K562 (cell line): Measurements from ENCODE around the gene CELA1. TPM values are rescaled to one million over a fixed set of nuclear protein-coding genes. Genes with fewer than 3 reads are reported as not detected.
A peak's percentile ranks its signal among the peaks of the same experiment; 100 is the strongest.

ENCODE experiments used
- CBFA2T2 ChIP-seq: fragments of 450-650 bp; conservative IDR thresholded peaks from 2 replicates; pipeline ENCODE4 v1.6.1; 2017; ENCODE audit warnings: mild to moderate bottlenecking
- HDAC2 ChIP-seq: fragments of 450-650 bp; IDR thresholded peaks from 2 replicates; pipeline ENCODE4 v1.6.1; 2016; ENCODE audit warnings: mild to moderate bottlenecking
- HNRNPUL1 ChIP-seq: fragments of 200-400 bp; formaldehyde crosslinking; IDR thresholded peaks from 2 replicates; pipeline ENCODE4 v1.6.1; 2017; ENCODE audit warnings: low read length
- MAFK ChIP-seq: IDR thresholded peaks from 2 replicates; pipeline ENCODE4 v1.6.1; 2011; ENCODE audit warnings: low read length, improper control_type of control experiment
- MXI1 ChIP-seq: IDR thresholded peaks from 2 replicates; pipeline ENCODE4 v1.6.1; 2011; ENCODE audit warnings: low read depth, mild to moderate bottlenecking, improper control_type of control experiment, low read length
- NFXL1 ChIP-seq: fragments of 450-650 bp; formaldehyde crosslinking; IDR thresholded peaks from 2 replicates; pipeline ENCODE4 v1.4.0; 2021; ENCODE audit warnings: mild to moderate bottlenecking
- NR2C2 ChIP-seq, 2 experiments: fragments of 200-800 bp in 1 of 2; sonication (Bioruptor generic) in 1 of 2; sonication (generic) in 1 of 2; formaldehyde crosslinking in 1 of 2; IDR thresholded peaks; 2 replicates each; pipeline versions ENCODE4 v1.6.1 to v1.8.0; 2016 to 2022; ENCODE audit warnings: mild to moderate bottlenecking in 1 of 2, missing compliant biosample characterization in 1 of 2, missing genetic modification characterization in 1 of 2, missing genetic modification reagents in 1 of 2
- PCBP1 ChIP-seq: fragments of 200-400 bp; formaldehyde crosslinking; IDR thresholded peaks from 2 replicates; pipeline ENCODE4 v1.6.1; 2018; ENCODE audit warnings: mild to moderate bottlenecking, low read depth, low read length; ENCODE audit not compliant: poor library complexity, severe bottlenecking
- RB1 ChIP-seq: fragments of 450-650 bp; IDR thresholded peaks from 2 replicates; pipeline ENCODE4 v1.6.1; 2017; ENCODE audit warnings: low read depth, mild to moderate bottlenecking
- RBM34 ChIP-seq: fragments of 200-400 bp; formaldehyde crosslinking; IDR thresholded peaks from 2 replicates; pipeline ENCODE4 v1.6.1; 2018; ENCODE audit warnings: low read length, borderline replicate concordance; ENCODE audit not compliant: insufficient read depth
- RCOR1 ChIP-seq, 2 experiments: IDR thresholded peaks; 2 replicates each; pipeline ENCODE4 v1.6.1; 2012; ENCODE audit warnings: low read depth in 2 of 2, low read length in 2 of 2, borderline replicate concordance in 1 of 2, improper control_type of control experiment in 1 of 2
- SMAD4 ChIP-seq: fragments of 250-450 bp; sonication (Bioruptor Pico); conservative IDR thresholded peaks from 2 replicates; pipeline ENCODE4 v1.8.0; 2021; ENCODE audit warnings: inconsistent platforms, mild to moderate bottlenecking, moderate library complexity
- SMARCA4 ChIP-seq: fragments of 450-650 bp; IDR thresholded peaks from 2 replicates; pipeline ENCODE4 v1.6.1; 2016
- SP1 ChIP-seq: sonication (generic); formaldehyde crosslinking; IDR thresholded peaks from 2 replicates; pipeline ENCODE4 v1.8.1; 2022; ENCODE audit warnings: mild to moderate bottlenecking, missing genetic modification reagents
- YBX1 ChIP-seq: fragments of 450-650 bp; IDR thresholded peaks from 2 replicates; pipeline ENCODE4 v1.7.1; 2016; ENCODE audit warnings: mild to moderate bottlenecking
- ZFP1 ChIP-seq: fragments of 450-650 bp; formaldehyde crosslinking; IDR thresholded peaks from 2 replicates; pipeline ENCODE4 v1.4.0; 2020; ENCODE audit warnings: mild to moderate bottlenecking, mixed read lengths
- ZFP36 ChIP-seq: fragments of 150-350 bp; IDR thresholded peaks from 2 replicates; pipeline ENCODE4 v1.6.1; 2018; ENCODE audit warnings: low read length, low read depth; ENCODE audit not compliant: partially characterized antibody
- ZNF79 ChIP-seq: fragments of 250-450 bp; sonication (Bioruptor Pico); IDR thresholded peaks from 2 replicates; pipeline ENCODE4 v1.4.0; 2020; ENCODE audit warnings: low read depth, mild to moderate bottlenecking, moderate library complexity
- polyA plus RNA-seq, 8 experiments: library from polyadenylated mRNA; depleted of rRNA in 4 of 8; stranded (reverse) in 5 of 8; unstranded in 3 of 8; fragments of >200 nt; fragmentation: Nextera tagmentation in 2 of 8; fragmentation: Illumina TruSeq in 1 of 8; extraction: Ambion mirVana in 2 of 8; extraction: Trizol in 1 of 8; gene quantifications; 2 replicates each; pipeline versions ENCODE4 v1.2.1 to v1.2.3, GENCODE V29; 2011 to 2014; ENCODE audit warnings: inconsistent platforms in 1 of 8, missing spikeins in 1 of 8
- total RNA-seq, 7 experiments: library from RNA; depleted of rRNA in 6 of 7; stranded (reverse); fragments of >200 nt in 6 of 7; fragmentation: Illumina TruSeq in 2 of 7; extraction: Trizol in 2 of 7; gene quantifications; 2 replicates each; pipeline versions ENCODE4 v1.2.1 to v1.2.3, GENCODE V29; 2011 to 2021; ENCODE audit warnings: low replicate concordance in 1 of 7
- TF ChIP-seq, protein P1 (sequence below): fragments of 450-650 bp; IDR thresholded peaks from 2 replicates; pipeline ENCODE4 v1.6.1; 2016; ENCODE audit warnings: borderline replicate concordance
- TF ChIP-seq, protein P2 (sequence below), 2 experiments: fragments of 450-650 bp; conservative IDR thresholded peaks; 2 replicates each; pipeline ENCODE4 v1.6.1; 2017; ENCODE audit warnings: mild to moderate bottlenecking in 2 of 2, moderate library complexity in 2 of 2
- TF ChIP-seq, protein P3 (sequence below): fragments of 250-450 bp; sonication (Bioruptor Pico); IDR thresholded peaks from 2 replicates; pipeline ENCODE4 v1.9.0; 2021; ENCODE audit warnings: mild to moderate bottlenecking
- TF ChIP-seq, protein P4 (sequence below): fragments of 250-450 bp; sonication (Bioruptor Pico); IDR thresholded peaks from 2 replicates; pipeline ENCODE4 v1.8.0; 2022; ENCODE audit warnings: inconsistent platforms

The CELA1 gene
- total and polyA plus RNA-seq, 9 of the 15 experiments (the other 6 are each of a cell fraction or from before 2014, with no cell fraction given) = 0.06 to 0.27 (median 0.22) TPM; not detected in 6

DNA sequence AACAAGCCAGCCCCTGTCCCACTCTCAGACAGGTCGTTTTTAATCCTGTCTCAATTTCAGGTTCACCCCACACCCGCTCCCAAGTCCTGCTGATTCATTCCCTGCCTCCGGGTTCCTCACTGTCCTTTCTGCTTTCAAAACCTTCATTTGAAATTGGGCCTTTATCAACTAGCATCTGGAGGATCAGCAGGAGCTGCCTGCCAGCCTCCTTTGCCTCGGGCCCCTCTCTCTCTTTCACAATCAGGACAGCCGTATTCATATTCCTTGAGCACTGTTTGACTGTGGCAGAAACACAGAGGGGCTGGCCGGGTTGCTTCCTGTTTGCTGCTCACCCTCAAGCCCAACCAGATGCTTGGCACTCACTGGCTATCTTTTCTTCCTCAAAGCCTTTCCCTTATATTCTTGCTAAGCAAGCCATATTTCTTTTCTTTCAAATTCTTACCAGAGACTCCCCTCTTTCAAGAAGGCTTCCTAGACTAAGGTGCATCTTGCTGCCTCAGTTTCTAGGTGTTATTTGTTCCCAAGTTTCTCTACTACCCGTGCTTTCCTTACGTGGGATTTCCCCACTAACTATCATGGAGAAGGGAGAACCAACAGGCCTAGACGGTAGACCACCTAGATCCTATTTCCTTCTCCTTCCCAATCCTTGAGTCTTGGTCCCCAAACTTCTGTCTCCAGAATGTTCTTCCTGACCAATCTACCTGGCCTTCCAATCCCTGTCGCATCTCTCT lies 41.8 kb upstream of the CELA1 start (continued):
- TF ChIP-seq RBM34 (no peak), MAFK (peak; percentile 64), CBFA2T2 (peak; percentile 67), SP1 (CRISPR knock-in tag) (0 out of 2 replicates have a peak, but pooled peaks have one; percentile 44), HDAC2 (peak; percentile 45; the same call in 1 of the 2 replicates), RCOR1 (IDR thresholded peaks at IDR 0.05; ENCODE audit: borderline replicate concordance in 1 of 2, low read depth in 2 of 2, low read length in 2 of 2) (peak in 1 of 2 experiments; percentile 91; a peak in 2 of 4 replicates), ZFP36 (no peak), SMARCA4 (peak; percentile 79; the same call in 1 of the 2 replicates), NR2C2 (CRISPR knock-in tag; IDR thresholded peaks at IDR 0.05) (no peak), NR2C2 (tag; IDR thresholded peaks at IDR 0.05) (no peak), YBX1 (no peak), NFXL1 (CRISPR knock-in tag) (no peak), HNRNPUL1 (no peak), RB1 (no peak), MXI1 (no peak), ZFP1 (CRISPR knock-in tag) (no peak), PCBP1 (no peak), SMAD4 (CRISPR knock-in tag) (no peak), ZNF79 (CRISPR knock-in tag) (no peak)
- TF ChIP-seq, protein P1, sequence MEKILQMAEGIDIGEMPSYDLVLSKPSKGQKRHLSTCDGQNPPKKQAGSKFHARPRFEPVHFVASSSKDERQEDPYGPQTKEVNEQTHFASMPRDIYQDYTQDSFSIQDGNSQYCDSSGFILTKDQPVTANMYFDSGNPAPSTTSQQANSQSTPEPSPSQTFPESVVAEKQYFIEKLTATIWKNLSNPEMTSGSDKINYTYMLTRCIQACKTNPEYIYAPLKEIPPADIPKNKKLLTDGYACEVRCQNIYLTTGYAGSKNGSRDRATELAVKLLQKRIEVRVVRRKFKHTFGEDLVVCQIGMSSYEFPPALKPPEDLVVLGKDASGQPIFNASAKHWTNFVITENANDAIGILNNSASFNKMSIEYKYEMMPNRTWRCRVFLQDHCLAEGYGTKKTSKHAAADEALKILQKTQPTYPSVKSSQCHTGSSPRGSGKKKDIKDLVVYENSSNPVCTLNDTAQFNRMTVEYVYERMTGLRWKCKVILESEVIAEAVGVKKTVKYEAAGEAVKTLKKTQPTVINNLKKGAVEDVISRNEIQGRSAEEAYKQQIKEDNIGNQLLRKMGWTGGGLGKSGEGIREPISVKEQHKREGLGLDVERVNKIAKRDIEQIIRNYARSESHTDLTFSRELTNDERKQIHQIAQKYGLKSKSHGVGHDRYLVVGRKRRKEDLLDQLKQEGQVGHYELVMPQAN = no peak
- TF ChIP-seq, protein P2, sequence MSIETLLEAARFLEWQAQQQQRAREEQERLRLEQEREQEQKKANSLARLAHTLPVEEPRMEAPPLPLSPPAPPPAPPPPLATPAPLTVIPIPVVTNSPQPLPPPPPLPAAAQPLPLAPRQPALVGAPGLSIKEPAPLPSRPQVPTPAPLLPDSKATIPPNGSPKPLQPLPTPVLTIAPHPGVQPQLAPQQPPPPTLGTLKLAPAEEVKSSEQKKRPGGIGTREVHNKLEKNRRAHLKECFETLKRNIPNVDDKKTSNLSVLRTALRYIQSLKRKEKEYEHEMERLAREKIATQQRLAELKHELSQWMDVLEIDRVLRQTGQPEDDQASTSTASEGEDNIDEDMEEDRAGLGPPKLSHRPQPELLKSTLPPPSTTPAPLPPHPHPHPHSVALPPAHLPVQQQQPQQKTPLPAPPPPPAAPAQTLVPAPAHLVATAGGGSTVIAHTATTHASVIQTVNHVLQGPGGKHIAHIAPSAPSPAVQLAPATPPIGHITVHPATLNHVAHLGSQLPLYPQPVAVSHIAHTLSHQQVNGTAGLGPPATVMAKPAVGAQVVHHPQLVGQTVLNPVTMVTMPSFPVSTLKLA (conservative IDR thresholded peaks at IDR 0.05) = no peak
- TF ChIP-seq, protein P3, sequence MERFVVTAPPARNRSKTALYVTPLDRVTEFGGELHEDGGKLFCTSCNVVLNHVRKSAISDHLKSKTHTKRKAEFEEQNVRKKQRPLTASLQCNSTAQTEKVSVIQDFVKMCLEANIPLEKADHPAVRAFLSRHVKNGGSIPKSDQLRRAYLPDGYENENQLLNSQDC = no peak
- TF ChIP-seq, protein P4, sequence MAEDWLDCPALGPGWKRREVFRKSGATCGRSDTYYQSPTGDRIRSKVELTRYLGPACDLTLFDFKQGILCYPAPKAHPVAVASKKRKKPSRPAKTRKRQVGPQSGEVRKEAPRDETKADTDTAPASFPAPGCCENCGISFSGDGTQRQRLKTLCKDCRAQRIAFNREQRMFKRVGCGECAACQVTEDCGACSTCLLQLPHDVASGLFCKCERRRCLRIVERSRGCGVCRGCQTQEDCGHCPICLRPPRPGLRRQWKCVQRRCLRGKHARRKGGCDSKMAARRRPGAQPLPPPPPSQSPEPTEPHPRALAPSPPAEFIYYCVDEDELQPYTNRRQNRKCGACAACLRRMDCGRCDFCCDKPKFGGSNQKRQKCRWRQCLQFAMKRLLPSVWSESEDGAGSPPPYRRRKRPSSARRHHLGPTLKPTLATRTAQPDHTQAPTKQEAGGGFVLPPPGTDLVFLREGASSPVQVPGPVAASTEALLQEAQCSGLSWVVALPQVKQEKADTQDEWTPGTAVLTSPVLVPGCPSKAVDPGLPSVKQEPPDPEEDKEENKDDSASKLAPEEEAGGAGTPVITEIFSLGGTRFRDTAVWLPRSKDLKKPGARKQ (CRISPR knock-in tag) = no peak
